WERI-Rb-1 (cell line): ENCODE data around the gene ESF1.

Source experiments
- DNase-seq: peaks from one replicate; pipeline ENCODE4 v3.0.0-alpha.2; 2020
- H3K27ac ChIP-seq: fragments of 250-450 bp; sonication (Bioruptor Pico); 2 replicates; pipeline ENCODE4 v1.5.1; 2020; ENCODE audit warnings: mild to moderate bottlenecking, moderate library complexity
- H3K27me3 ChIP-seq: fragments of 250-450 bp; sonication (Bioruptor Pico); 2 replicates; pipeline ENCODE4 v1.5.1; 2021; ENCODE audit warnings: mild to moderate bottlenecking, low read depth, moderate library complexity; ENCODE audit not compliant: insufficient read depth, severe bottlenecking
- H3K36me3 ChIP-seq: fragments of 250-450 bp; sonication (Bioruptor Pico); 2 replicates; pipeline ENCODE4 v1.5.1; 2020; ENCODE audit warnings: mild to moderate bottlenecking, moderate library complexity
- H3K4me3 ChIP-seq: 2 replicates; pipeline ENCODE4 v1.5.1; 2011; ENCODE audit warnings: low read depth, mild to moderate bottlenecking, control low read depth, low read length
- H3K9me3 ChIP-seq: fragments of 250-450 bp; sonication (Bioruptor Pico); 2 replicates; pipeline ENCODE4 v1.5.1; 2021; ENCODE audit warnings: mild to moderate bottlenecking, moderate library complexity; ENCODE audit not compliant: severe bottlenecking
- CTCF ChIP-seq: IDR thresholded peaks from 2 replicates; pipeline ENCODE4 v1.5.1; 2011; ENCODE audit warnings: low read depth, mild to moderate bottlenecking, control low read depth, inconsistent platforms, low read length

ESF1 gene

GRCh38 chr20:13786143-13786828 is 1.6 kb upstream of the ESF1 start:
- DNase-seq: no peak
- Histone ChIP-seq H3K27me3 (no peaks in the 10 kb centered on the region), H3K4me3 (peak overlapping the region; percentile 91; the same call in 1 of the 2 replicates), H3K27ac (no peak overlapping the region), H3K36me3 (peaks cover 65% of the 10 kb centered on the region), H3K9me3 (no peaks in the 10 kb centered on the region)
- no peak for TF ChIP-seq CTCF

DNA sequence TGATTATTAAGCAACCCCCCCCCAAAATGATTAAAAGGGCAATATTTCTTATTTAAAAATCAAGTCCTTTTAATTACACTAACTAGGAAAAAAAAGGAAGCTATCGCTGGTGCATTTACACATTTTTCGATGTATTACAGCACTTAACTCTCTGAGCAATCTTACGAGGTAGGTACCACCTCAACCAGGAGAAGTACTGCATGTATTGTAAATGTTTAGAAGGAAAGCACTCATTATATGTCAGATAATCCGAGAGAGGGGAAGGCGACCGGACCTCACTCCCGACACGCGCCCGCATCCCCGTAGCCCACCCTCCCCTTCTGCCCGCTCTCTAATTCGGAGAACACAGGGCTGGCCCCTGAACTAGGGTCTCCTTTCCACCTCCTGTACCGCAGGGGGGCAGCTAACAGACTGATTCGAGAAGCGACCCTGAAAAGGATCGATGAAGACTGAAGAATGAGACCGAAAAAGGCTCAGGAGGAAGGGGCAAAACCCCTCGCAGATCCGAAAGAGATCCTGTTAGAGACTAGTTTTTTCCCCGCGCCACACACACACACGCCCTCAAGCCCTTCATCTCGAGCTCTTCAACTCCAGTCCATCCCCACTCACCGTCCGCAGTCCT is 337 bp downstream of the ESF1 start:
- H3K27ac ChIP-seq: peak overlapping the region; percentile 95
- no peak for TF ChIP-seq CTCF
- peak overlapping the region; percentile 91 for H3K4me3 ChIP-seq
- no peaks in the 10 kb centered on the region for H3K9me3 ChIP-seq
- no peak for DNase-seq
- H3K36me3 ChIP-seq: peaks cover 65% of the 10 kb centered on the region
- H3K27me3 ChIP-seq: no peaks in the 10 kb centered on the region

DNA sequence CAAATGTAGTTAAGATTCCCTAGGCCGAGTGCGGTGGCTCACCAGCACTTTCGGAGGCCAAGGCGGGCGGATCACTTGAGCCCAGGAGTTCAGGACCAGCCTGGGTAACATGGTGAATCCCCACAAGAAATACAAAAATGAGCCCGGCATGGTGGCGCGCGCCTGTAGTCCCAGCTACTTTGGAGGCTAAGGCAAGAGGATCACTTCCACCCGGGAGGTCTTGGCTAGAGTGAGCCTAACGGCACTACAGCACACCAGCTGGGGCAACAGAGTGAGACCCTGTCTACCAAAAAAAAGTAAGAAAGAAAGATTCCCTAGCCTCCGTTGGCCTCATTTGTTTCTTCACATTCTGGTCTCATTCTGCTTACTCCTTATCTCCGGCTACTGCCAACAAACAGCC is 1.2 kb downstream of the ESF1 start:
- TF ChIP-seq CTCF: no peak
- H3K4me3 ChIP-seq: peak overlapping the region; percentile 91
- H3K27ac ChIP-seq: no peak overlapping the region
- no peaks in the 10 kb centered on the region for H3K9me3 ChIP-seq
- no peak for DNase-seq
- peaks cover 61% of the 10 kb centered on the region for H3K36me3 ChIP-seq
- no peaks in the 10 kb centered on the region for H3K27me3 ChIP-seq

GRCh38 chr20:13778827-13779226 is 5.9 kb downstream of the ESF1 start:
- H3K36me3 ChIP-seq: peaks cover 66% of the 10 kb centered on the region
- no peaks in the 10 kb centered on the region for H3K9me3 ChIP-seq
- H3K4me3 ChIP-seq: no peak overlapping the region
- no peak for DNase-seq
- H3K27me3 ChIP-seq: no peaks in the 10 kb centered on the region
- TF ChIP-seq CTCF: no peak
- no peak overlapping the region for H3K27ac ChIP-seq

DNA sequence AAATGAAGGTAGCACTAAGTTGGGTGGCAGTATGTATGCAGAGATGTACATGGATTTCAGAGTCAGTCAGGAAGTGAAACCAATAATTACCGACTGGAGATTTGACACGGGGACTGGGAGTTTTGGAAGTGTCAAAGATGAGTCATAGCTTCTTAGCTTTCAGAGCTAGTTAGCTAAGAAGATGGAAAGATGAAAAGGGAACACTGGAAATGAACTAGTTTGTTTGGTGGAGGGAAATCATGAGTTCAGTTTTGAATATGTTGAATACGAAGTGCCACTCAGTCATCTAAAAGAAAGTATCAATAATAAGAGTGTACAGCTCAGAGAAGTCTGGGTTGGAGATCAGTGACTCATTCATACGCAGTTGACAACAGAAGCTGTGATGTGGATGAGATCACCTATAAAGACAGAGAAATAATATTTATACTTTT is 7.5 kb downstream of the ESF1 start:
- no peaks in the 10 kb centered on the region for H3K27me3 ChIP-seq
- no peaks in the 10 kb centered on the region for H3K9me3 ChIP-seq
- H3K27ac ChIP-seq: no peak overlapping the region
- no peak overlapping the region for H3K4me3 ChIP-seq
- H3K36me3 ChIP-seq: peaks cover 72% of the 10 kb centered on the region
- no peak for DNase-seq
- TF ChIP-seq CTCF: no peak

- H3K9me3 ChIP-seq: no peaks in the 10 kb centered on the region
- no peak for DNase-seq
- no peaks in the 10 kb centered on the region for H3K27me3 ChIP-seq
- no peak overlapping the region for H3K27ac ChIP-seq
- H3K4me3 ChIP-seq: no peak overlapping the region
- peaks cover 67% of the 10 kb centered on the region for H3K36me3 ChIP-seq
- no peak for TF ChIP-seq CTCF
Observed at GRCh38 chr20:13775867-13776266, 8.9 kb downstream of the ESF1 start.
